ENCODE data around the gene RSAD2.
"Not testable (repeated sequence)": the region's sequence is repeated elsewhere in the genome, so short reads cannot be mapped to it uniquely, and the experiment has no call there.

Gene RSAD2

GRCh38 chr2:6926071-6926732, 48.6 kb downstream of the RSAD2 start:
- no peak for DNase-seq (ENCODE audit: low read depth in 2 of 2)

GRCh38 chr2:6927186-6927585, 49.6 kb downstream of the RSAD2 start:
- DNase-seq (ENCODE audit: low read depth in 2 of 2), result no peak

GRCh38 chr2:6927753-6928152, 50.2 kb downstream of the RSAD2 start:
- no peak for DNase-seq (ENCODE audit: low read depth in 2 of 2)

GRCh38 chr2:6928452-6928851, 50.9 kb downstream of the RSAD2 start:
- no peak for DNase-seq (ENCODE audit: low read depth in 2 of 2)

GRCh38 chr2:6929196-6929819, 51.7 kb downstream of the RSAD2 start:
- no peak for DNase-seq (ENCODE audit: low read depth in 2 of 2)

- no peak for DNase-seq (ENCODE audit: low read depth in 2 of 2)
These were observed 53.5 kb downstream of the RSAD2 start for GRCh38 chr2:6930923-6931647.

GRCh38 chr2:6931753-6932152, 54.2 kb downstream of the RSAD2 start:
- DNase-seq (ENCODE audit: low read depth in 2 of 2), result no peak

- DNase-seq (ENCODE audit: low read depth in 2 of 2), result no peak
These were observed 54.6 kb downstream of the RSAD2 start for GRCh38 chr2:6932206-6932605.

GRCh38 chr2:6932828-6933227, 55.3 kb downstream of the RSAD2 start:
- no peak for DNase-seq (ENCODE audit: low read depth in 2 of 2)

GRCh38 chr2:6933911-6934310, 56.3 kb downstream of the RSAD2 start:
- DNase-seq (ENCODE audit: low read depth in 2 of 2), result no peak

- DNase-seq (ENCODE audit: low read depth in 2 of 2), result no peak
These were observed 56.8 kb downstream of the RSAD2 start for GRCh38 chr2:6934345-6934744.

GRCh38 chr2:6934758-6935651, 57.4 kb downstream of the RSAD2 start:
- no peak for DNase-seq (ENCODE audit: low read depth in 2 of 2)

GRCh38 chr2:6935652-6936020, 58.1 kb downstream of the RSAD2 start:
- DNase-seq (ENCODE audit: low read depth in 2 of 2), result not testable (repeated sequence)

- DNase-seq (ENCODE audit: low read depth in 2 of 2), result no peak
These were observed 59.6 kb downstream of the RSAD2 start for GRCh38 chr2:6937157-6937556.

- DNase-seq (ENCODE audit: low read depth in 2 of 2), result no peak
These were observed 60.0 kb downstream of the RSAD2 start for GRCh38 chr2:6937582-6937981.

GRCh38 chr2:6939071-6939470, 61.5 kb downstream of the RSAD2 start:
- DNase-seq (ENCODE audit: low read depth in 2 of 2), result no peak

GRCh38 chr2:6940820-6941219, 63.2 kb downstream of the RSAD2 start:
- DNase-seq (ENCODE audit: low read depth in 2 of 2), result no peak

GRCh38 chr2:6941299-6942046, 63.9 kb downstream of the RSAD2 start:
- DNase-seq (ENCODE audit: low read depth in 2 of 2), result no peak

GRCh38 chr2:6942848-6943247, 65.3 kb downstream of the RSAD2 start:
- DNase-seq (ENCODE audit: low read depth in 2 of 2), result no peak

- DNase-seq (ENCODE audit: low read depth in 2 of 2), result no peak
These were observed 65.9 kb downstream of the RSAD2 start for GRCh38 chr2:6943523-6943922.

GRCh38 chr2:6943971-6944370, 66.4 kb downstream of the RSAD2 start:
- DNase-seq (ENCODE audit: low read depth in 2 of 2), result no peak

Data from stimulated activated CD4-positive, alpha-beta T cell treated with anti-CD3 and anti-CD28 coated beads, Interleukin-12 subunit alpha, Interleukin-12 subunit beta, amount 100 ng/mL, for 24 hours (primary cell).